ENCODE results near the gene HOMER2.

- TF ChIP-seq EZH2phosphoT487 (IDR thresholded peaks at IDR 0.05; ENCODE audit: borderline replicate concordance, low read length) (no peak), CTCF (conservative IDR thresholded peaks at IDR 0.05; ENCODE audit: low read depth, low read length) (no peak), EZH2 (IDR thresholded peaks at IDR 0.05; ENCODE audit: low read length, unreplicated experiment) (no peak)
These were observed 16.8 kb upstream of the HOMER2 start for GRCh38 chr15:82969353-82969752.

Data from PC-3 (cell line).